DOHH2 (cell line): ENCODE results near the gene ANTXR1.

Experiments
- EZH2phosphoT487 ChIP-seq: fragments of 200-600 bp; sonication (generic); IDR thresholded peaks from 2 replicates; pipeline ENCODE4 v1.6.1; 2017; ENCODE audit warnings: borderline replicate concordance, mild to moderate bottlenecking, antibody characterized with exemption, low read length, moderate library complexity, mixed read lengths
- TF ChIP-seq, protein P1 (sequence below): fragments of 200-600 bp; sonication (generic); IDR thresholded peaks from one replicate; pipeline ENCODE4 v1.5.1; 2014; ENCODE audit warnings: antibody characterized with exemption, mild to moderate bottlenecking, low read depth, low read length; ENCODE audit not compliant: poor library complexity, severe bottlenecking

DNA sequence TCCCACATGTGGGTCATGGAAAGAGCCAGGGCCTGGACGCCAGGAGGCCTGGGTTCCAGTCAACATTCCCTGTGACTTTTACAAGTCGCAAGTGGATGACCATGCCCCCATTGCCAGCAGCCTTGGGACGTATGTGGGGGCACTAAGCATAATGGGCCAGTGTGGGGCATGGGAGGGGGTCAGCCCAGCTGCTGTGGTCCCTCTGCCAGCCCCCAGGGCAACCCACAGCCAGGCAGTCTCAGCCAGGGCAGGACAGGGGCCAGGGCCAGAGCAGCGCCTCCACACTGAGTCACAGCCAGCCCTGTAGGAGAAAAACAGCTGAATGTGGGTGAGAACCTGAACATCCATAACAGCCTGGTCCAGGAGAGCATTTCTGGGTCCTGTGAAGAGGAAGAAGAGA, 200.8 kb downstream of the ANTXR1 start:
- TF ChIP-seq, protein P1, sequence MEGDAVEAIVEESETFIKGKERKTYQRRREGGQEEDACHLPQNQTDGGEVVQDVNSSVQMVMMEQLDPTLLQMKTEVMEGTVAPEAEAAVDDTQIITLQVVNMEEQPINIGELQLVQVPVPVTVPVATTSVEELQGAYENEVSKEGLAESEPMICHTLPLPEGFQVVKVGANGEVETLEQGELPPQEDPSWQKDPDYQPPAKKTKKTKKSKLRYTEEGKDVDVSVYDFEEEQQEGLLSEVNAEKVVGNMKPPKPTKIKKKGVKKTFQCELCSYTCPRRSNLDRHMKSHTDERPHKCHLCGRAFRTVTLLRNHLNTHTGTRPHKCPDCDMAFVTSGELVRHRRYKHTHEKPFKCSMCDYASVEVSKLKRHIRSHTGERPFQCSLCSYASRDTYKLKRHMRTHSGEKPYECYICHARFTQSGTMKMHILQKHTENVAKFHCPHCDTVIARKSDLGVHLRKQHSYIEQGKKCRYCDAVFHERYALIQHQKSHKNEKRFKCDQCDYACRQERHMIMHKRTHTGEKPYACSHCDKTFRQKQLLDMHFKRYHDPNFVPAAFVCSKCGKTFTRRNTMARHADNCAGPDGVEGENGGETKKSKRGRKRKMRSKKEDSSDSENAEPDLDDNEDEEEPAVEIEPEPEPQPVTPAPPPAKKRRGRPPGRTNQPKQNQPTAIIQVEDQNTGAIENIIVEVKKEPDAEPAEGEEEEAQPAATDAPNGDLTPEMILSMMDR = no peak
- no peak for TF ChIP-seq EZH2phosphoT487
